NK-92 (cell line): ENCODE data around the gene TRABD2B.

ENCODE experiments used
- DNase-seq: peaks from one replicate; lab custom pipeline; 2025; ENCODE audit not compliant: unreplicated experiment; lab: John Stamatoyannopoulos, UW

Gene TRABD2B

DNA sequence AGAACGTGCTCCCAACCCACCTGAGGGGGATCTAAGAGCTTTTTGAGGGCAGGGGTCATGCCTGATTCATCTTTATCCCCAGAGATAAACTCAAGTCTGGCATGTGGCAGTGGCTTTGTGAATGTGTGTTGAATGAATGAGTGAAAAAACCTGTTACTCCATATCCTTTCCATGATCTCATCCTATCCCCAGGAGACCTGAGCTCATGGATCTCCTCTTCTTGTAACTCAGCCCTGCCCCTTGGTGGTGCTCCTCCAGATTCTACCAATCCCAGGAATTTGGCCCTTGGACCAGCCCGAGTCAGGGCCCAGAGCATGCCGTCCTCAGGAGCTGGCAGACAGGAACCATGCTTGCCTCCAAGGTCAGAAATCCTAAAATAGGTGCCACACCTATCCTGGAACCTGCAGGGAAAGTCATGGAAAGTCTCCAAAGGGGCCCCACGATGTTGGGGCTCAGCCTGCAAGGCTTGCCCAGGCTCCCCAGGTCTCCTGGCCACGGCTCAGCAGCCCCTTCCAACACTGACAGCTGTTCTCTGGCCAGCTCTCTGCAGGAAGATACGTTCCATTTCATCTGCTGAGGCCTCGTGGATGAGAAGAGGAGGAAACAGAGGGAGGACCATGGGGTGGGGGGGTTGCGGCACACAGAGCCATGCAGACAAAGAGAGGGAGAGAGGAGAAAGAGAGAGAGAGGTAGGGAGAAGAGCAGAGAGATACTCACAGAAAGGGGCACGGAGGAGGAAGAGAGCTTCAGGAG is 214.6 kb downstream of the TRABD2B start:
- DNase-seq: no peak

DNA sequence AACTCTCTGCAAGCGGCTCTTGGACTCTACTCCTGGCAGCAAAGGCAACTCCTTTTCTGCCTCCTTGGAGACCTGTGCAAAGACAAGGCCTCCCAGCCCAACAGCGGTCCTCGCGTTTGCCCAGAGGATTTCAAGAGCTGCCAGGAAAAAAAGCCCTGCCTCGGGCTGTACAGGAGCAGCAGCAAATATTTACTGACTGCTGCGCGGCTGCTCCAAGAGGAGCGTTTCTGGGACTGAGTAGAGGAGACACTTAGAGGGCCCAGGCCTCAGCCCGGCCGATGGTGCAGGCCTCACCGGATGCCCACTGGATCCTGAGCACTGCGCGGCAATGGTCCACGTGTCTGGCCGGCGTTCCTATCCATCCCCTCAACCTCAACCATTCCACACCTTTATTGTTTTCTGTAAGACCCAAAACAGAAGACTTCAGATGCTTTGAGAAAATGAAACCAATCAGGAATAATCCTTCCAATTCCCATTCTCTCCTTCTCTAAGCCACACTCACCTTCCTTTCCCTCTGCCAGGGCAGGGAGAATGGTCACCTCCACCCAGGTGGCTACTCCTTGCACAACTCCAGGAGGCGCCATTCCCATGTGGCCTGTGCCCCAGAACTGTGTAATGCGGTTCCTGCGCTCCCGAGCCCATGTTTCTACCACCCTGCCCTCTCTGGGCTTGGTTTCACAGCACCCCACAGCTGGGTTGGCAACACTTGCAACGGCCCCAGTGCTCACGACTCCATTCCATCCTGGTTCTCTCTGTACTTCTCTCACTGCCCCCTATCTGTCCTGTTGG is 215.8 kb downstream of the TRABD2B start:
- DNase-seq: no peak

DNA sequence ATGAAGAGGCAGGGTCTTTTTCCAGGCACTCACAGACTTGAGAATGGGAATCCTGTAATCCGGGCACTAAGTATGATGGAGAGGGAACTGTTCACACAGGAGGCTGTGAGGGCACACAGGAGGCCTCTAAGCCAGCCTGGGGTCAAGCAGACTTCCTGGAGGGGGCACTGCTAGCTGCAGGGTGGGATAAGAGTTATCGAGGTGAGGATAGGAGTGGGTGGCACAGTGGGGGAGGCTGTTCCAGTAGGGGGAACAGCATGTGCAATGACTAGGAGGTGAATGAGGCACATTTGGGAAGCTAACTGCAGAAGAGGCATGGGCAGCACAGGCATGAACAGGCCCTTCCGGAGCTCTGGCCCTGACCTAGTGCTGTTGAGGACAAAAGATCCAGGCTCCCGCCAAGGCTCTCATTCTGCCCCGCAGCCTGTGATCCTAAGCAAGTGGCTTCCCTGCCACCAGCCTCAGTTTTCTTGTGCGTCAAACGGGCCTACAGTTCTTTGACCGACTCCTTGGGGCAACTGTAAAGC is 216.7 kb downstream of the TRABD2B start:
- DNase-seq: no peak

DNA sequence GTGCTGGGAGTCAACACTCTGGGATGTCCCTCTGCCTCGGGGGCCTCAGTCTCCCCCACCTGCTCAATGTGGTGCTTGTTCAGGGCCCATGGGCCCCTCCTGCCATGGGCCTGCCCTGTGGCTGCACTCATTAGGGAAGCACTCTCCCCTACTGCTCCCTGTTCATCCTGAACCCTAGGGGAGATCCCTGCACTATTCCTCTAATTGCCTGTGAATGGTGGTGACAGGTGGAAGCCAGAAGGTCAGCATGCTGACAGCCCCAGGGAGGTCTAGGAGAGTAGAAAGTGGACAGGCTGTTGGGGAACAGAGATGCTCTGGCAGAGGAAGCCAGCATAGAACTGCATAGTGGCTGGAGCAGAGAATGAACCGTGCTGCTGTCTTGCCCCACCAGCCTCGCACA is 217.6 kb downstream of the TRABD2B start:
- DNase-seq: no peak

DNA sequence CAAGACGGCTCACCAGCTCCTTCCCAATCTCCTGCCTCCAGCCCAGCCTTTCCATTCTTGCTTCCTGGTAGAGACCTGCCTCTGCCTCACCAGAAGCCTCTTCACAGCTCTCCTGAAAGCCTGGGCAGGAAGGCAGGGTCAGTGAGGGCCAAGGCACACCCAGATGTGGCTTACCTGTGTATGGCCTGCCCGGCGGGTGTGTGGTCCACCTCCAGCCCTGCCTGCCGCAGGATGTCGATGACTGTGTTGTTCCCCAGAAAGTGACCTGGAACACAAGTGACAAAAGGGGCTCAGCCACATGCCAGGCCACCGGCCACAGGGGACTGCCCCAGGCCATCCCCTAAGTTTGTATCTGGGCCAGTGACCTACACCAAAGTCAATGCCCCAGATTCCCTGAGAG is 218.9 kb downstream of the TRABD2B start:
- DNase-seq: no peak

DNA sequence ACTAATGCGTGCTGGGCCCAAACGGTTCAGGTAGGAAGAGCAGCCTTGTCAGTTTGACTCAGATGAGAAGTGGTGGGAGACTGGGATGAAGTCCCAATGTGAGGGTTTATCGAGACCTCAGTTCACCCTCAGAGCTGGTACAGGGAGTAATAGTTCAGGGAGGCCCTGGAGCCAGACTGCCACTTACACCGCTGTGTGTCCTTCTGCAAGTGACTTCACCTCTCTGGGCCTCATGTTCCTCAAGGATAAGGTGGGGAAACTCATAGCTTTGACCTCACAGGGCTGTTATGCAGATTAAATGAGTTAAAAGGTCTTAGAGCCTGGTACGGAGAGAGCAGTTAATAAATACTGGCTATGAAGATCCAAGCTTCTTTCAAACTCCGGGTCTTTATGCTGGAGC is 219.9 kb downstream of the TRABD2B start:
- DNase-seq: no peak

DNA sequence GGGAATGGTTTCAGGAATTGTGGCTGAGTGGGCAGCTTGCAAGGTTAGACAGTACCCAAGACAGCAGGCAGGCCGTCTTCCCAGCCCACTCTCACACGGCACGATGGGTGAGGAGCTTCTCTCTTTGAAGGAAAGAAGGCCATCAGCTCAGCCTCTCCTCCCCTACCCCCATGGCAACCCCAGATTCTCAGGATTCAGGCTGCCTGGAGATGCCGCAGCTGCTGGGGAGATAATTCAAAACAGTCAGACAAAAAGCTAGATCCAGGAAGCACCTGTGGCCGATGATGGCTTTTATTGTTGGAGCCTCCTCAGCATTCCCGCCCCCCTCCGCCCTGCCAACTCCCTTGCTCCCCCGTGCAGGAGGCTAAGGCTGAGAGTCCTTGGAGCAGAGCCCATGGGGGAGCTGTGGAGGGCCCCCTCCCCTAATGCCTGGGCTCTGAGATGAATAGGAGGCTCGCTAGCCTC is 220.5 kb downstream of the TRABD2B start:
- no peak for DNase-seq

DNA sequence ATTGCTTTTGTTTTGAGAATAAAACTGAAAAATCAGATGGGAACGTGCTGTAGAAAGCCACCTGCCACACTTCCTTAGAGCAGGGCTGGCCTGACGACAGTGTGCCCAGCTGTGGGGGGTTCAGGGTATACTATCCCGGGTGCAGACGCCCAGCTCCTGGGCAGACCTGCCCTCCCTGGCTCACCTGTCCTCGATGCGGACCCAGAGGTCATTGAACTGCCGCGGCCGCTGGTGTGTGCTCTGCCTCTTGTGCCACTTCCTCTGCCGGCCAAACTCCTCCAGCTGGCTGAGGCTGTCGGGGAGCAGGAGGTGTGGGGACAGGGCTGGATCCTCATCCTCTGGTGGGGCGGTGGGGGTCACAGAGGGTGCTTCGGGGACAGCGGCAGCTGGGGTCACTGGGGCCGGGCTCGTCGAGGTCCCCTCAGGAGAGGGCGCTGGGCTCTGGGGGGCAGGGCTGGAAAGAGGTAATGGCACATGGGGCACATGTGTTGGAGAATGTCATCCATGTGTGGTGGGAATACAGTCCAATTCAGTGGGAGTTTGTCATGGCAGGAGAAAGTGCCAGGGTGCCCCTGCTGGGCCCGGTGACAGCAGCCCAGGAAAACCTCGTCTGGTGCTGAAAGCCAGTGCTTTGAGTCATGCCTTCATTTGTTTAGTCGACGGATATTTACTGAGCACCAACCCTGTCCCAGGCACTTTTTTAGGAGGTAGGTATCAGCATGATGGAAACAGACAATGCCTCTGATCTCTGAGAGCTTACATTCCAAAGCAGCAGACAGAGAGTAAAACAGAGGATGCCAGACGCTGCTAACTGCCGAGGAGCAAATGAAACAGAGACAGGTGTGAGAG is 222.0 kb downstream of the TRABD2B start:
- no peak for DNase-seq

DNA sequence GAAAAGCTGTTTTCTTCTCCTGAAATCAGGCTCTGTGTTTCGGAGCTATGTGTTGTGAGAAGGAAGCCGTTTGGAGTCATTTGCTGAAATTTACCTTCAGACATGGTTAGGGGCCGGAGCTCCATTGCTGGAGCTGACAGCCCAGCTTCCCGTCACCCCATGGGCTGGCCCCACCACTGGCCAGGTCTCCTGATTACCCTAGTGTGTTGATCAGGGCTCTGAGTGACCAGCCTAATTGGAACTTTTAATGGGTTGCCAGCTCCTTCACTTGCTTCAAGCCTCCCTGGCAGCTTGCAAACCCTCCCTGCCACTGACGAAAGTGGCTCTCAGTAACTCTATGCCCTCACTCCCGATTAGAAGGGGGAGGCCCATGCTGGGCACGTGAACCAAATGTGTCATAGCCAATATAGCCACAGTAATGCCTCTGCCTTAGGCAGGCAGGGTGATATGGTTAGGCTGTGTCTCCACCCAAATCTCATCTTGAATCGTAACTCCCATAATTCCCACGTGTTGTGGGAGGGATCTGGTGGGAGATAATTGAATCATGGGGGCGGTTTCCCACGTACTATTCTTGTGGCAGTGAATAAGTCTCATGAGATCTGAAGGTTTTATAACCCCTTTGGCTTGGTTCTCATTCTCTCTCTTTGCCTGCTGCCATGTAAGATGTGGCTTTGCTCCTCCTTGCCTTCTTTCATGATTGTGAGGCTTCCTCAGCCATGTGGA is 224.1 kb downstream of the TRABD2B start:
- DNase-seq: no peak

DNA sequence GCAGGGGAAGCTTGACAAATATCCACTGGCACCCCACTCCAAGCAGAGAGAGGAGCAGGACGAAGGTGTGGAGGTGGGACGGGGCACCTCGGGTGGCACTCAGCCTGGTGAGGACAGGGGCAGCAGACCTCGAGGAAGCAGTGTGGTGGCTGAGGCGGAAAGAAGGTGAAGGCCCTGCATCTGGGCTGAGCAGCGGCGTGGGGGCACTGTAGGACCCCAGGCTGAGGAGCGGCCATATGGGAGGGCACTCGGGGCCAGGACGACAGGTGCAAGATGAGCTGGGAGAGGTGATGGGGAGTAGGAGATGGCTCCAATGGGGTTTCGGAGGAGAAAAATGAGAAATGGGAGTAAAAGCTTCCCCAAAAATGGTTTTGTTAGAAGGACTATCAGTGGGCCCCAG is 224.9 kb downstream of the TRABD2B start:
- no peak for DNase-seq

DNA sequence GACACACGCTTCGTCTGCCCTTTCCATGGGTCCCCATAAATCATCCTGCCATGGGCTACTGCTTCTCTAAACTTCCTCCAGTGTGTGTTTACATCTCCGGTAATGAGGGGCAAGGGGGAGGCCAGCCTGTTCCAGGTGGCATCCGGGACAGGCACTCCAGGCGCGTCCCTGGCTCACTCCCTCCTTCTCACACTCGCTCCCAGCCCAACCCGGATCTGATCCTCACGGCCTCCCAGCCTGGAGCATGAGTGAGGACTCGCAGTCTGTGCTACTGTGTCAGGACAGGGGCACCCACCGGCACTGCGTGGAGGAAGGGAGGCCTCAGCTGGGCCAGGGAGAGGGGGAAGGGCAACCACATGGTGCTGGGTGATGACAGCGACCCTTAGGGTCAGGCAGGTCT is 225.4 kb downstream of the TRABD2B start:
- no peak for DNase-seq

DNA sequence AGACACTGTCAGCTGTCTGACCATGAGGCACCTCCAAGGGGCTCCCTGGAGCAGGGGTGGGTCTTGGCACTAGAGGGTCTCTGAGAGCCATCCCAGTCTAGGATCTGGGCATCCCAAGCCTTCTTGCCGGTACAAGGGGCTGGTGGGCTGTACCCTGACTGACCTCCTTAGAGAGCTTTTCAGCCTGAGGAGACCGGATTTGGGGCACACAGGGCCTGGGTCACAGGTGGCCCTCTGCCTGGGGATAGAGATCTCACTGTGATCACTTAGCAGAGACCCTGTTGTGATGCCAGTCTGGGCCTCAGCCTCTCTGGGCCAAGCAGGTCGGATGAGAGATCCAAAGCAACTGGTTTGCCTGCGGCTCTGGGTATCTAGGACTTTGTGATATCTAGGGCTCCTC is 227.2 kb downstream of the TRABD2B start:
- no peak for DNase-seq

DNA sequence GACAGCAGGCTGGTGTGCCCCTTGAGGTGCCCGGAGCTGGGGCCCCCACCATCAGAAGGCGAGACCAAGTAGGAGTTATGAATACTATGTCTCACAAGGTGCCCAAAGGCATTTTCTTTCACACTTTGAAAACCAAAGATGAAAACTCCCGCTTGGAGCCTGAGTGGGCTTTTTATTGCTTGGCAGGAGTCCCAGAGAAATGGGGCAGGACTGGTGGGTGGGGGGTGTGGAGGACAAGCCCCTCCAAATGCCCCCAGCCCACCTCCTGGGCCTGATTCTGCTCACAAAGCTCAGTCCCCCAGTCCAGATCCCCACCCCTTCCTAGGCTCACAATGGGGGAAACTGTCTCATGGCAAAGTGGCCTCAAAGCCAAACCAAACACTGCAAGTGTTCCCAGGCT is 227.9 kb downstream of the TRABD2B start:
- no peak for DNase-seq

DNA sequence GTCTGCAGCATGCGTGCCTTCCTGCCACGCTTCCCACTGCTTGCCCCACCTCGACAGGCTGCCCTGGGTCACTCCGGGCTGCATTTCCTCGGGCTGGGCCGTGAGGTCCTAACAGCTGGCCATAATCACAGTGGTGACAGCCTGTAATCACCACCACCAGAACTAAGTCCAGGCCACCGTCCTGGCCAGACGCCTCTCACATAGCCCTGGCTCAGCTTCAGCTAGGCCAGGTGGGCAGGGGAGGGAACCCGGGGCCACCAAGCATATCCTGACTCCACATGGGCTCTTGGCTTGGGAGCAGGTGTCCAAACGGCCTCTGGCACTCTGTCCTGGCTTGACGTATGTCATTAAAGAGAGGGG is 229.5 kb downstream of the TRABD2B start:
- DNase-seq: no peak

DNA sequence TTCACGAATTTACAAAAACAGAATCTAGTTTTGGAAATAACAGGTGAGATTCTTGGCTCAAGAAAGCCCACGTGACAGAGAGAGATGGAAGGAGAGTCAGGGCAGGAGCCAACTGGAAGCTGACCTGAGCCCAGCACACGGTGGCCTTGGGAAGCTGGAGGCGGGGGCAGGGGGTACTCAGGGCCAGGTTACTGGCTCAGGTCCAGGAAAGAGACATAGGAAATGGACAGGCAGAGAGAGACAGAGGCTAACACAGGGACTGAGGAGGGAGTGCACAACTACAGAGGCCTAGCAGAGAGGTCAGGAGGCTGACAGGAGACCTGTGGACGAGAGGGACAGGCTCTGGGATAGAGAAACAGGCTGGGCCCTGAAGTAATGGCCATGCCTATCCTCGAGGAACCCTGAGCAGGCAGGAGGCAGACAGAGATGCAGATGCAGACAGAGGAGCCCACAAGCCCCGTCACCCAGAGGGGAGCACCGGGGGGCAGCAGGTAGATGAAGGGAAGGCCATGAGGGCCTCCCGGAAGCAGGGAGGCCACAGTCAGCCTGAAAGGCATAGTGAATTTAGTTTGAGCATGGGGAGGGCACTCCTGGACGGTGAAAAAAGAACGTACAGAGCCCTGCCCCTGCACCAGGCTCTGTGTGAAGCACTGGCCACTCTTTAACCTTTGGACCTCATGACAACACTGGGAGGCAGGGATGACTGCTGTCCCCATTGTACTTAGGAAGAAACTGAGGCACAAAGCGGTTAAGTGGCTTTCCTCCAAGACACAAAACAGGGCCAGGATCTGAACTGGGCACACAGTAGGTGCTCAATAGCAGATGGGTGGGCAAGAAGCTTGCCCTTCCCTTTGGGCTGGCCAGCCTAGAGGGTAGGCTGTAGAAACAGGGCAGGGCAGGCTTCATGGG is 230.1 kb downstream of the TRABD2B start:
- no peak for DNase-seq

DNA sequence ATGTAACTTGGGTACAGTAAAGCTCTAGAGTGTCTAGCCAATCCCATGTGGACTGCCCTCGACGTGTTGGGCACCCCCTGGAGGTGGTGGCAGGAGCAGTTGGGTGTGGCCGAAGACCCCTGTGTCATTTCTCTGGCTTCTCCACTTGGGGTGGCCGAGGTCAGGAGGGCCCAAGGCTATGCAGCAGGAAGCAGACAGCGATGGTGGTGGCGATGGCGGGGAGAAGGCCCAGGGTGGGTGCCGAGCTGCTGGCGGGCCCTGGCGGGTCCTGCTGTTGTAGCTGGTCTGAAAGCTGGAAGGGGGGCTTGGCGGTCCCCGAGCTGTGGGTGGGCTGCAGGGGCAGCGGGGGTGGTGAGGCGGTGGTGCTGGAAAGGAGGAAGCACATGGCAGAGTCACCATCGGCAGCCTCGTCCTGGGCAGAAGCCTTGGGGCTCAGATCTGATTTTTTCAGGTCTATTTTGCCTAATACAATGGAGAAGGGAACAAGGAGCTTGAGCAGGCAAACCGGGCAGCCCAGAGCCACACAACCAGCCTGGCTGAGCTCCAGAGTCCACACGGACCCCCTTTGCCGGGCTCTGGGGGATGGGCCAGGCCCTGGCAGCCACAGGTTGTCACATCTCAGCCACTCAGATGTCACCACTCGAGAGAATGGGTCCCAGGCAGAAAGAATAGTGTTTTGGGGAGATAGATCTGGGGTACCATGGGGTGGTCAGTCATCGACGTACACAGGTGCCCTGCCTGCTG is 231.3 kb downstream of the TRABD2B start:
- no peak for DNase-seq

DNA sequence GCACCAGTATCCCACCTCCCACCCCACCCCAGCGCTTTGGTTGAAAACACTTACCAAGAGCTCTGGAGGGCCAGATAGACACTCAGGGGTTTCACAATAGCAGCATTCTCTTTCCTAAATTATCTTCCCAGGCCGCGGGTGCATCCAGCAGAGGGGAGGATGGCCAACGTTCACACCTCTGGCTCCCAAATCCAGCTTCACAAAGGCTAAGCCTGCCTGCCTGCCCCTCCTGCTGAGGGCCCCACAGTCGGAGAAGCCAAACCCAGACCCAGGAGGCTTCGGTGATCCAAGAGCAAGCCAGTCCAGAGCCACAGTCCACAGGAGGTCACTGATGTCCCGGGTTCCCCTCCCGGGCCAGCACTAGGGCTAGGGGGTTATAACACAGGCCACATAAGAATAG is 231.9 kb downstream of the TRABD2B start:
- DNase-seq: no peak

DNA sequence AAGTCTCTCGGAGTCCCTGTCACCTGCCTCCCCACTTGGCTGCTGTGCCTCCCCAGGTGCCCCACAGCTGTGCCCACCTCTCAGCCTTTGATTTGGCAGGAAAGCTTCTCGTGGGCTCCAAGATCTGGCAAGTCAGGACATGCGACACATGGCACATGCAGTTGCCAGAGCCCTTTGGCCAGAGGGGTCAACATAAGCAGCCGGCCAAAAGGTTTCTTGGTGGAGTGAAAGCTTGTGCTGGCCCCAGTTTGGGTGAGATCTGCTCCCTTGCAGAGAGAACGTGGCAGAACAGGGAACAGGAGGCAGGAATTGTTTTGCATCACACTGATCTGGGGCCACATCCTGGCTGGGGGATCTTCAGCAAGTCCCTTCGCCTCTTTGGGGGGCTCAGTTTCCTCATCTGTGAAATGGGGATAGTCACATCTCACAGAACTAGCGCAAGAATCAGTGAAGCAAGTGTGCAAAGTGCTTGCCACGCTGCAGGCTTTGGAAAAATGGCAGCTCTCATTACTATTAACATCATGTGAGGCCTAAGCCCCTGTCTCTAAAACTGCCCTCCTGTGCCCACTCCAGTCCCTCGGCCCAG is 232.6 kb downstream of the TRABD2B start:
- DNase-seq: no peak
